ENCODE measurements around the gene CCSAP.

DNA sequence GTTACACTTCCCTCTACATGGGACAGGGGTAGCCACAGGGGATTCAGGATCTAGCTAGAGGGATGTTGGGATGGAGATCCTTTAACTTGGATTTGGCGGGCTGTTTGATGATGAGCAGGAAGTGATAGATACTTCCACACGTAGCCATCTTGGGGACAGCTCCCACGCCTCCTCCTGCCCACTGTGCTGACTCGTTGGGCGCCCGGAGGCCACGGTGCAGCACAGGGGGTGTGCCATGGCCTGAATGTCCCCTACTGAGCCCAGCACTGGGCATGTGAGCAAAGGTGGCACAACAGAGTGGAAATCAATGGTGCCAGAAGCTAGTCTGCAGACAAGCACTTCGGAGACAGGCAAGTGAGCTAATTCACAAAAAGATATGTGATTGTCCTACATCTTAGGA lies 31.6 kb upstream of the CCSAP start:
- TF ChIP-seq, protein P1, sequence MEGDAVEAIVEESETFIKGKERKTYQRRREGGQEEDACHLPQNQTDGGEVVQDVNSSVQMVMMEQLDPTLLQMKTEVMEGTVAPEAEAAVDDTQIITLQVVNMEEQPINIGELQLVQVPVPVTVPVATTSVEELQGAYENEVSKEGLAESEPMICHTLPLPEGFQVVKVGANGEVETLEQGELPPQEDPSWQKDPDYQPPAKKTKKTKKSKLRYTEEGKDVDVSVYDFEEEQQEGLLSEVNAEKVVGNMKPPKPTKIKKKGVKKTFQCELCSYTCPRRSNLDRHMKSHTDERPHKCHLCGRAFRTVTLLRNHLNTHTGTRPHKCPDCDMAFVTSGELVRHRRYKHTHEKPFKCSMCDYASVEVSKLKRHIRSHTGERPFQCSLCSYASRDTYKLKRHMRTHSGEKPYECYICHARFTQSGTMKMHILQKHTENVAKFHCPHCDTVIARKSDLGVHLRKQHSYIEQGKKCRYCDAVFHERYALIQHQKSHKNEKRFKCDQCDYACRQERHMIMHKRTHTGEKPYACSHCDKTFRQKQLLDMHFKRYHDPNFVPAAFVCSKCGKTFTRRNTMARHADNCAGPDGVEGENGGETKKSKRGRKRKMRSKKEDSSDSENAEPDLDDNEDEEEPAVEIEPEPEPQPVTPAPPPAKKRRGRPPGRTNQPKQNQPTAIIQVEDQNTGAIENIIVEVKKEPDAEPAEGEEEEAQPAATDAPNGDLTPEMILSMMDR (IDR thresholded peaks at IDR 0.05), result no peak
- TF ChIP-seq POLR2A (IDR thresholded peaks at IDR 0.05), result no peak
